Activated naive CD4-positive, alpha-beta T cell treated with Interleukin-2 at 50 U/mL for 16 hours (primary cell): ENCODE data around the gene HSPA1L.
A peak's percentile ranks its signal among the peaks of the same experiment; 100 is the strongest.
"Not testable (repeated sequence)": the region's sequence is repeated elsewhere in the genome, so short reads cannot be mapped to it uniquely, and the experiment has no call there.

Source experiments
- DNase-seq: peaks from one replicate; pipeline ENCODE4 v3.0.0-alpha.2; 2020

Gene HSPA1L

DNA sequence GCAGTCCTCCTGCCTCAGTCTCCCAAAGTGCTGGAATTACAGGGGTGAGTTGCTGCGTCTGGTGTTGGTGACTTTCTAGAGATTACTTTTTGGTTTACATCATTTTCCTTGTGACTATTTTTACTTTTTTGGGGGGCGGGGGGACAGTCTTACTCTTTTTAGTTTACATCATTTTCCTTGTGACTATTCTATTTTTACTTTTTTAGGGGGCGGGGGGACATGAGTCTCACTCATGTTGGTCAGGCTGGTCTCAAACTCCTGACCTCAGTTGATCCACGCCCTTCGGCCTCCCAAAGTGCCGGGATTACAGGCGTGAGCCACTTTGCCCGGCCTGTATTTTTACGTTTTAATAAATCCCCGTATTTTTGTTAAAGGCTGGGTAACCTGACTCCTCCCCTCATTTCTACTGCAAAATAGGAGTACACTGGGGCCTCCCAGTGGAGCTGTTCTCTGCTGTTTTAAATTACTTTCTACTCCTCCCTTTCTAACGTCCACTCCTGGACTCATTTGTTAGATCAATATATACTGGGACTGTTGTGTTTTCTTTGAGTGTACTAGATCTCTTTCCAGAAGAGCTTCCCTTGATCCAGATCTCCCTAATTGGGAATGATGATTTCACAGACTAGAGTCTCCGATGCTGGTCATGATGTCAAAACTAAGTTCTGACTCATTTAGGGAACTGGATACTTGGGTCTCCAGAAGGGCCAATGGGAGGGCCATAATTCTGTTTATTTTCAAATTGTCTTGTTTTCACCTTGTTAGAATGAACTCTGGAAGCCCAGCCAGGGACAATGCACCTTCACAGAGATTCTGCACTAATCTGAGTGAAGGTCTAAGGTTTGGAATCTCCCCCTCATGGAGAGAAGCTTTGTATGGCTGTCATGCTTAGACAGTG, 21.6 kb upstream of the HSPA1L start:
- DNase-seq, result no peak

DNA sequence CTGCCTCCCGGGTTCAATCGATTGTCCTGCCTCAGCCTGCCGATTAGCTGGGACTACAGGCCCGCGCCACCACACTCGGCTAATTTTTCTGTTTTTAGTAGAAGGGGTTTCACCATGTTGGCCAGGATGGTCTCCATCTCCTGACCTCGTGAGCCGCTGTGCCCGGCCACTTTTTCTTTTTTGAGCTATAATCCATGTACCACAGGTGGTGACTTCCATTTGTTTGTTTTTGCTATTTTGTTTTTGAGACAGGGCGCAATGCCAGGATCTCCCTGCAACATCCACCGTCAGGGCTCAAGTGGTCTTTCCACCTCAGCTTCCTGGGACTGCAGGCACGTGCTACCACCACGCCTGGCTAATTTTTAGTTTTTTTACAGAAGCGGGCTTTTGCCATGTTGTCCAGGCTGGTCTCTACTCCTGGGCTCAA, 21.0 kb upstream of the HSPA1L start:
- DNase-seq, result no peak

DNA sequence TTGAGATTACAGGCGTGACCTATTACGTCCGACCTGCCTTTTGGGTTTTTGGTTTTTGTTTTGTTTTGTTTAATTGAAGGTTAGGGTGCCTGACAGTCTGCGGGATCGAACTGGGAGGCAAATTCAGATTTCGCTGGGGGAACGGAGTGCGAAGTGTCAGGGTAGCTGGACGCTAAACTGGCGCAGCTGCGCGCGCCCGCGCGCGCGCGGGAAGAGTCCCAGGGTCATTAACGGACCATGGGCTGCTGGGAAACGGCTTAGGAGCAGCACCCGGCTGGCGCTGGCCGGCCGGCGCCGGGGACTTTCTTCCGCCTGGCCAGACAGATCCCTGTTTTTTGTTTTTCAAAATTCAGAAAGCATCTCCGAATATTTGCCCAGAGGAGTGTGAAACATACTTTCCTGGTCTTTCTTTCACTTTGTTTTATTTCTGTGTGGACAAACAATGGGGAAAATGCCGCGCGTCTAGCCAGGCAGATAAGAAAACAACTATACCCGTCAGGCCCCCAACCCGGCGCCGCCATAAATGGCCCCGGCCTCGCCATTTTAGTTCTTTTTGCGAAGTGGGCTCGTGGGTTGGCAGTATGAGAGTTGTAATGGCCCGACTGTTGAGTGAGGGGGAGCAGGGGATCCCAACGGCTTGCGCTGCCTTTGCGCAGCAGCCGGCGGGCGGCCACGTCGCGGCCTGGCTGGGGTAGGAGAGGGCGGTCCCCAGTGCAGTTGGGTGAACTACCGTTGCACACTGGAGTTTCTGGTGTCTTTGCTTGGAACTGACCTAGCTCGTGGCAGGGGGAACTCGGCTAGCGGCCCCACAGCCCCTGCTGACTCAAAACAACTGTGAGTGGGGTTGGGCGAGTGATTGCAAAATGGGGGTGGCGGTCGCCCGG, 19.5 kb upstream of the HSPA1L start:
- DNase-seq, result peak; percentile 80

- no peak for DNase-seq
Observed at GRCh38 chr6:31831350-31832215, 16.5 kb upstream of the HSPA1L start.

GRCh38 chr6:31830886-31831335, 15.8 kb upstream of the HSPA1L start:
- no peak for DNase-seq

DNA sequence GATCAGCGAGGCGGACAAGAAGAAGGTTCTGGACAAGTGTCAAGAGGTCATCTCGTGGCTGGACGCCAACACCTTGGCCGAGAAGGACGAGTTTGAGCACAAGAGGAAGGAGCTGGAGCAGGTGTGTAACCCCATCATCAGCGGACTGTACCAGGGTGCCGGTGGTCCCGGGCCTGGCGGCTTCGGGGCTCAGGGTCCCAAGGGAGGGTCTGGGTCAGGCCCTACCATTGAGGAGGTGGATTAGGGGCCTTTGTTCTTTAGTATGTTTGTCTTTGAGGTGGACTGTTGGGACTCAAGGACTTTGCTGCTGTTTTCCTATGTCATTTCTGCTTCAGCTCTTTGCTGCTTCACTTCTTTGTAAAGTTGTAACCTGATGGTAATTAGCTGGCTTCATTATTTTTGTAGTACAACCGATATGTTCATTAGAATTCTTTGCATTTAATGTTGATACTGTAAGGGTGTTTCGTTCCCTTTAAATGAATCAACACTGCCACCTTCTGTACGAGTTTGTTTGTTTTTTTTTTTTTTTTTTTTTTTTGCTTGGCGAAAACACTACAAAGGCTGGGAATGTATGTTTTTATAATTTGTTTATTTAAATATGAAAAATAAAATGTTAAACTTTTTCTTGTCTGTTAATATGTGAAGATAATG, 14.7 kb upstream of the HSPA1L start:
- no peak for DNase-seq

GRCh38 chr6:31827286-31828079, 12.4 kb upstream of the HSPA1L start, which contains the start of gene HSPA1B:
Gene HSPA1B, plus strand, starts transcription at chr6:31827738. Its CDS starts 213 bp downstream, at chr6:31827951.
- peak; percentile 91 for DNase-seq

GRCh38 chr6:31826793-31827285, 11.8 kb upstream of the HSPA1L start:
- peak; percentile 38 for DNase-seq

DNA sequence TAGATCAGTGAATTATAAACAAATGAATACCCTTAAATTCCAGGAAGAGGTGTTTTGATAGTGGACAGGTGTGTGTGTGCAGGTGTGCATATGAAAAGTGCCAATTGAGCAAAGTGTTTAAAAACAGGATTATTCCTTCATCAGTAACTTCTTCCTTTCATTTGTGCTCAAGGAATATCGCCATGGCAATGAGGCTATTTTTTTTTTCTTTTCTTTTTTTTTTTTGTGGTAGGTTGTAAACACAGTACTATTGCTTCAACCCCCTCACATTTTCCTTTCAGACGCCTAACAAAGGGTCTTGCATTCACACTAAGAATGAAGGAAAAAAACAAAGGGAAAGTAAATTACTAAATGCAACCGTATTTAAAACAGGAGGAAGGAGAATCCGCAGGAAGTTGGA, 10.5 kb upstream of the HSPA1L start:
- DNase-seq, result no peak

DNA sequence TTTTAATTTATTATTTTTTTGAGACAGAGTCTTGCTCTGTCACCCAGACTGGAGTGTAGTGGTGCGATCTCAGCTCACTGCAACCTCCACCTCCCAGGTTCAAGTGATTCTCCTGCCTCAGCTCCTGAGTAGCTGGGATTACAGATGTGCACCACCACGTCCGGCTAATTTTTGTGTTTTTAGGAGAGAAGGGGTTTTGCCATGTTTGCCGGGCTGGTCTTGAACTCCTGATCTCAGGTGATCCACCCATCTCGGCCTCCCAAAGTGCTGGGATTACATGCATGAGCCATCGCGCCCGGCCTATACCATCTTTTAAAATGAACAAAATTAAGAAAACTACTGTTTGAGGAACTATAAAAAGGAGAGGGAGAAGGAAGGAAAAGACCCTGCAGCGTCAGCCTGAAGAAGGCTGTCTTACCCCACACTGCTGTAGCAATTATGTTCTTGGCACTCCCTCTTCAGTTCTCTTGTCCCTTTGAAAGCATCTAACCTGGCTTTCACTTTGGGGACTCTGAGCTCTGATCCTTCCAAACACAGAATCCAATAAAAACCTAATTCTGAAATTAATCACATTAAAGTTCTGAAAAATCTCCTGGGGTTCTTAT, 8.6 kb upstream of the HSPA1L start:
- DNase-seq, result not testable (repeated sequence)

- DNase-seq, result peak; percentile 67
Observed at GRCh38 chr6:31822036-31822821, 7.1 kb upstream of the HSPA1L start.

DNA sequence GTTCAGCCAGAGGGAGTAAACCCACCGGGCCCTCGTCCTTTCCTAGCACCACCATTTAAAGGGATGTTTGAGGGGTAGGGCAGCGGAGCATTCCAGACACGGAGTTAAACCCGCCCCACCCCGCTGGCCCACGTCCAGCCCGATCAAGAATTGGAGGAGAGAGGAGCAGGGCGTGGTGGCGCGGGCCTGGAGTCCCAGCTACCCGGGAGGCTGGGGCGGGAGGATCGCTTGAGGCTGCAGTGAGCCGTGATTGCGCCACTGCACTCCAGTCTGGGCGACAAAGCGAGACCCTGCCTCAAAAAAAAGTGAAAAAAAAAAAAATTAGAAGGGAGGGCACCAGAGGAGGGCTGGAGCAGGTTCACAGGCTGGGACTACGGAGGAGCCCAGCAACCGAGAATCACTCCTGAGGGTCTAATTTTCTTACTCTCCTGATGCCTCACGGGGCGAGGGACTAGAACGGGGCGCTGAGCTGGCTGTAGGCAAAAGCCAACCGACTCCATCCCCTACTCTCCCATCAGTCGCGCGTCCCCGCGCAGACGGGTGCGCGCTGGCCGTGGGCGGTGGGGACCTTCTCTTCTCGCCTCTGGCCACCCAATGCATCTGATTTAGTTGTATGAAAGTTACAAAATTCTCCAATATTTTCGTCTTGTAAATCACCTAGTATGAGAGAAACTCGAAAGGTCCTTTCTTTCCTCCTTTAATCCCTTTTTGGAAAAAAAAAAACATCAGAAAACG, 6.4 kb upstream of the HSPA1L start:
- DNase-seq, result peak; percentile 77

GRCh38 chr6:31820399-31820798, 5.3 kb upstream of the HSPA1L start:
- DNase-seq, result not testable (repeated sequence)

- DNase-seq, result no peak
Observed at GRCh38 chr6:31819871-31820299, 4.8 kb upstream of the HSPA1L start.

DNA sequence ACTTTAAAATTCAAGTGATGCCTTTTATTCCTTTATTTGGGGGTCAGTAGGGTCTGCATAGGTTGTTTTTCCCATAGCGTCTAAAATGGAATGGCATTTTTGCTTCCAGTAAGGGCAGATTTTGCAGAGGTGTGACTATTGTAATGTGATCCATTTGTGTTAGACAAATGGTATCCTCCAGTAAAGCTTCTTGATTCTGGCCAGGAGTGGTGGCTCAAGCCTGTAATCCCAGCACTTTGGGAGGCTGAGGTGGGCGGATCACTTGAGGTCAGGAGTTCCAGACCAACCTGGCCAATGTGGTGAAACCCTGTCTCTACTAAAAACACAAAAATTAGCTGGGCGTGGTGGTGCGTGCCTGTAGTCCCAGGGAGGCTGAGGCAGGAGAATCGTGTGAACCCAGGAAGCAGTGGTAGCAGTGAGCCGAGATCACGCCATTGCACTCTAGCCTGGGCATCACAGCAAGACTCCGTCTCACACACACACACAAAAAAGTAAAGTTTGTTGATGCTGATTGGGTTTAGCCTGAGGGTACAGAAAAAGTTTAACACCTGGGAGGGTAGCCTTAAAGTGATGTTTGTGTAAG, 2.9 kb upstream of the HSPA1L start:
- DNase-seq, result not testable (repeated sequence)

- DNase-seq, result not testable (repeated sequence)
Observed at GRCh38 chr6:31817133-31817928, 2.2 kb upstream of the HSPA1L start.

DNA sequence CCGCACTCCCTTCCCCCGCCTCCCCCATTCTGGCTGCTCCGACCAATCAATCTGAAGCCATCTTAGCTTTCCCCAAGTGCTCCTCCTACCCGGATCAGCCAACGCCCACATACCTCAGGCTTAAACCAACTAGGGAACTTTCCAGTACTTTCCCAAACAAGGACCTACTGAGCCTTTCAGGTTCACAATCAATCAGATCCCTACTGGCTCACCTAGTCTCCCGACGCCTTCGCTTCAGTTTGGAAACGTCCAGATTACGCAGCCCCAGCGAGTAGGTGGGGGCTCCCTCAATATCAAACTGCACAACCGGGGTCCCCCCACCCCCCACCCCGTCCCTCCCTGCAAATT, 432 bp downstream of the HSPA1L start:
- peak; percentile 70 for DNase-seq

DNA sequence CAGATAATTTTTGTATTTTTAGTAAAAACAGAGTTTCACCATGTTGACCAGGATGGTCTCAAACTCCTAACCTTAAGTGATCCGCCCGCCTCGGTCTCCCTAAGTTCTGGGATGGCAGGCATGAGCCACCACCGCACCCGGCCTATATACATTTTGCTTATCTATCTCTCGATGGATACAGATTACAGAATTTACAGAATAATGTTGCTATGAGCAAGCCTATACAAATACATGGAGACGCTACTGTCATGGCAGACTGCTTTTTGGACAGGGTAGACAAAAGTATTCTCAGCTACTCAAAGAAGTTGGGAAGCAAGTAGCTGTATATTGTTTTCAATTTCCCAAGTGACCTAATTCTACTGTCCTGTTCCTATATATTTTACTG, 1.6 kb downstream of the HSPA1L start:
- no peak for DNase-seq
